Fibroblast of skin of left quadriceps (primary cell): ENCODE results near the gene MYO7A.
A peak's percentile ranks its signal among the peaks of the same experiment; 100 is the strongest.

ENCODE experiments used
- DNase-seq, 2 experiments: peaks; one replicate each; pipeline ENCODE4 v3.0.0-alpha.2; 2013; ENCODE audit warnings: low read depth in 2 of 2

Gene MYO7A

DNA sequence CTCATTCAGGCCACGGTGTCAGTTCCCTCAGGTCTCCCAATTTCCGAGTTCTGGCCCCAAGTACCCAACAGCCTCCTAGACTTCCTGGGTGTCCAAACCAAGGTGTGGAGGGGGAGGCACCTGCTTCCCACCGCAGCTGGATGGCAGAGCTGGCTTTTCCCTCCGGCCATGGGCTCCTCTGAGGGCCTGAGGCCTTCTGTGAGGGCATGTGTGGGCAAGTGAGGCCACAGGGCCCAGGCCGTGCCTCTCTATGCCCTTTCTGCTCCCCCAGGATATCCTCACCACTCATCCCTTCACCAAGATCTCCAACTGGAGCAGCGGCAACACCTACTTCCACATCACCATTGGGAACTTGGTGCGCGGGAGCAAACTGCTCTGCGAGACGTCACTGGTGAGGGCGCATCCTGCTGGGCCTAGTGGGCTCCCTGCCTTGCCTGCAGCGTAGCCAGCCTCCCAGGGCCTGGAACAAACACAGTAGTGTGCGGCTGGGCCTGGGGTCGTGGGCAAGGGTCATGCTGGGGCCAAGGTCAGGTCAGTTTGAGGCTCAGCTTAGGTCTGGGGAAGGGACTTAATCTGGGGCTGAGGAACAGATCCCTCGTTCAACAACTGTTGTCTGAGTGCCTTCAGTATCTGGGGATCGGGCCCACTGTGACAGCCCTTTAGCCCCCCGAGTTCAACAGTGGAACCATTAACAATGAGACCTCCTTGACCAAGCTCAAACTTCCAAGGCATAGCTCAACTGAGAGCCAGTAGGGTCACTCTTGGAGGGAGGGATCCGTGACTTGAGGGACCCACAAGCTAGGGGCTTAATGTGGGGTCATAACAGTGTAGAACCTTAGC lies 85.8 kb downstream of the MYO7A start:
- DNase-seq = no peak

DNA sequence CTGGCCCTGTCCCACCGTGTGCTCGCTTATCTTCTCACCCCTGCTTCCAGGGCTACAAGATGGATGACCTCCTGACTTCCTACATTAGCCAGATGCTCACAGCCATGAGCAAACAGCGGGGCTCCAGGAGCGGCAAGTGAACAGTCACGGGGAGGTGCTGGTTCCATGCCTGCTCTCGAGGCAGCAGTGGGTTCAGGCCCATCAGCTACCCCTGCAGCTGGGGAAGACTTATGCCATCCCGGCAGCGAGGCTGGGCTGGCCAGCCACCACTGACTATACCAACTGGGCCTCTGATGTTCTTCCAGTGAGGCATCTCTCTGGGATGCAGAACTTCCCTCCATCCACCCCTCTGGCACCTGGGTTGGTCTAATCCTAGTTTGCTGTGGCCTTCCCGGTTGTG lies 86.5 kb downstream of the MYO7A start:
- no peak for DNase-seq

DNA sequence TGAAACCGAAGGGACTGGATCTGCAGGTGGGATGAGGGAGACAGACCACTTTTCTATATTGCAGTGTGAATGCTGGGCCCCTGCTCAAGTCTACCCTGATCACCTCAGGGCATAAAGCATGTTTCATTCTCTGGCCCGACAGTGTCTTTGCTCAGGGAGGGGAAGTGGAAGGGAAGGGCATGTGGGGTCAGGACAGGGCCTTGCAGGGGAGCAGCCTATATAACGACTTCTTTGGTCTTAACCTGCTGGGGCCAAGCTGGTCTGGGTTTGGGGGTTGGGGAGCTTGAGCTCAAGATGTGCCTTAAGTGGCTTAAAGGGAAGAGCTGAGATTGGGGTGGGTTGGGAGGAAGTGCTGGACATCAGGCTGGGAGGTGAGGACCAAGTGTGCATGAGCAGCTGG lies 87.1 kb downstream of the MYO7A start:
- no peak for DNase-seq

DNA sequence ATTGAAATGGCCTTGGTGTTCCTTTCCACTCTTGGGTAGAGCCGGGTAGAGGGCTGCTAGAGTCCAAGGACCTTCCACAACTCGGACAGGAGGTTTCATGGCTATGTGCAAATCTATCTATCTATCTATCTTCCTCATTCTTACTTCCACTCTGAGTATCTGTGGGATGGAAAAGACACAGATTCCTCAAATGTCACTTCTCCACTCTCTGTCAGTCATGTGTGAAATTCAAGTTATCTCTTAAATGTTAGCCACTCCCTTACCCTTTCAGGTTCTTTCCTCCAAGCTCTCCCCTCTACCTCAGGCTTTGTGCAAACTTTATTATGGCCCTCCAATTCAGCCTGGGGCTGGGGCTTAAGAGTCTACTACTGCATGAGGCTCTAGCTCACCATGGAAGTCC lies 89.1 kb downstream of the MYO7A start:
- DNase-seq = no peak

DNA sequence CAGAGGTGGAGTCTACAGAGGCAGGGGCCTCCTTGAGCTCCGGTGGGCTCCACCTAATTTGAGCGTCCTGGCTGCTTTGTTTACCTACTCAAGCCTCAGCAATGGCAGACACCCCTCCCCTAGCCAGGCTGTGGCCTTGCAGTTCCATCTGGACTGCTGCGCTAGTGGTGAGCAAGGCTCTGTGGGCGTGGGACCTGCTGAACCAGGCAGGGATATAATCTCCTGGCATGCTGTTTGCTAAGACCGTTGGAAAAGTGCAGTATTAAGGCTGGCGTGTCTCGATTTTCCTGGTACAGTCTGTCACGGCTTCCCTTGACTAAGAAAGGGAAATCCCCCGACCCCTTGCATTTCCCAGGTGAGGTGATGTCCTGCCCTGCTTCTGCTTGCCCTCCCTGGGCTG lies 95.8 kb downstream of the MYO7A start:
- DNase-seq = no peak

DNA sequence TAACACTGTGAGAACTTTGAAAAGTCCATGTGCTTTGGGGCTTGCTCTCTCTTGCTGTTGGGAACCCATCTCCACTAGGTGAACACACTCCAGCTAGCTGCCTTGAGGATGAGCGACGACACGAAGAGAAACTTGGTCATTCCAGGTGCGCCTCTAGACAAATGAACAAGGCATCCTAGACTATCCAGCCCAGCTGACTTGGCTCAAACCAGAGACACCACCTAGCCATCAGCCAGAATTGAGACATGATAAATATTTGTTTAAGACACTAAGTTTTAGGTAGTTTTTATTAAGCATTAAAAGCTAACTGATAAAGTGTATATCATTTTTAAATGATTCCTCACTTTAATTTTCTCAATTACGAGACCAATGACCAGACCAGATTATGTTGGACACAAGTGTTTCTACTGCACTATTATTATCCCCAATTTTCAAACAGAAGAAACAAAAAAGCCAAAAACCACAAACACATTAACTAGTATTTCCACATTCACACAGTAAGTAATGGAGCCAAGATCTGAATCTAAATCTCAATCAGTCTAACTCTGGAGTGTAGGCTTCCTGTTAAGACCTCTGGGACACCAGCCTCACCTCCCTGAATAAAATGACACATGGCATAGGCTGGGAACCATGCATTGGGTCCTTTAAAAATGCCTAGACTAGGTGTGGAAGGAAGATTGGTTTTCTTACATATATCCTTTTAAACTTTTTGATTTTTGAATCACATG lies 103.0 kb downstream of the MYO7A start:
- no peak for DNase-seq

DNA sequence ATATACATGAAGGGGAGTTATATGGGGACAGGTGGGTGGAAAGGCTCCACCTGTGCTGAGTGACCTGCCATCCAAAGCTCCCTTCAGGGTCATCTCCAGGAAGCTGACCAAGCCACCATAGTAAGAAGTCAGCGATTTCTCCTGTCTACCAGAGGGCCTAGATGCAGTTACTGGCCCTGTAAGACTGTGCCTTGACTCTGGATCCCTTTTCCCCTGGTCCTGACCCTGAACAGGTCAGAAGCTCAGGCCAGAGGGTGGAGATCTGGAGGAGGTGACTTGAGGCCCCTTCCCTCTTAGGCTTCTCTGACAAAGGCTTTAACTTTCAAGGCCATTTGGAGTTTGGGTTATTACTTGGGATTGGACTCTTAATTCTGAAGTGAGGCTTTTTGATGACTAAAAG lies 103.8 kb downstream of the MYO7A start:
- DNase-seq = no peak

DNA sequence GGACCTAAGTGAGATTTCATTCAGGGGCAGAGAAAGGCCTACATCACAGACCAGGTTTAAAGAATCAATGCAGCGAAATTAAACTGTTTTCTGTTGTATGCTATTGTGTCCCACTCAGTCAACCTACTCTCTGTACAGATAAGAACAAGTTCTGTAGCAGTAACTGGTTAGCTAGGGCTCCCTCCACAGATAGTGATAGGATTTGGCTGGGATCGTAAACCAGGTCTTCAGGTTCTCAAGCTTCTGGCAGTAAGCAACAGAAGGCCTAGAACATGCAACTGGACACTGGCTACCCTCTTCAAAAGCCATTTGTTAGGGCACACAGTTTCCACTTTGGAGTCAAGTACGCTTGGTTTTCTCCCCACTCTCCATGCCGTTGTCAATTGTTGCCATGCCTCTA lies 104.2 kb downstream of the MYO7A start:
- no peak for DNase-seq

DNA sequence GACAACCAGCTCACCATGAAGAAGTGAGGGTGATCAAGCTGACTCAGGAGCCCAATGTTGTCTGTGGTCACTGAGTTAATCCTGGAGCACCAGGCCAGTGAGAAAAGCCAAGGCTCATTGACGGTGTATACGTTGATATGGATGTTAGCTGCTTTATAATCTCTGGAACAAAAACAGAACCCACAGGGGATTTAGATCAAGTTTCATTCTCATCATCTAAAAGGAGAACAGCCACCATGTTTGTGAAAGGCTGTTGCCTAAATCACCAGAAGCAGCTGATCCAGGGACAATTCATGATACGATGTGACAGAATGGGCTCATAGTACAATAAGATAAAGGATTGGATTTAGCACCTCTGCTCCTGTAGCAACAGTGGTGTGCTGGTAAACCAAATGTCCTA lies 105.0 kb downstream of the MYO7A start:
- DNase-seq = no peak

DNA sequence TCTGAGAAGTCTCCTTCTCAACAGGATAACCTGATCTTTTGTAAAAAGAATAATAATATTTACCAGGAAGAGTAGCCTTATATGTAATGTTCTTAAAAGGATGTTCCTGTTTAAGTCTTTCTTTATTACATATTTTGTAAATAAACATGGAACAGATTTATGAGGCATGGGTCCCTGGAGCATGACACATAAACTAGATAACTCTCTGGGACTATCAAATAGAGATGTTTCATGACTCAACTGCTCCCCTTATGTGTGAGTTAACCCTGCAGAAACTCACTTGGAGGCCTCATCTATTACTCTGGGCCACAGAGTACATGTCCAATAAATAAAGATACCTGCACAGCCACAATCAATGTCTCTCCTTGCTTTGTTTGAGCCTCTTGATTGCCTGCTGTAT lies 108.9 kb downstream of the MYO7A start:
- DNase-seq = no peak

DNA sequence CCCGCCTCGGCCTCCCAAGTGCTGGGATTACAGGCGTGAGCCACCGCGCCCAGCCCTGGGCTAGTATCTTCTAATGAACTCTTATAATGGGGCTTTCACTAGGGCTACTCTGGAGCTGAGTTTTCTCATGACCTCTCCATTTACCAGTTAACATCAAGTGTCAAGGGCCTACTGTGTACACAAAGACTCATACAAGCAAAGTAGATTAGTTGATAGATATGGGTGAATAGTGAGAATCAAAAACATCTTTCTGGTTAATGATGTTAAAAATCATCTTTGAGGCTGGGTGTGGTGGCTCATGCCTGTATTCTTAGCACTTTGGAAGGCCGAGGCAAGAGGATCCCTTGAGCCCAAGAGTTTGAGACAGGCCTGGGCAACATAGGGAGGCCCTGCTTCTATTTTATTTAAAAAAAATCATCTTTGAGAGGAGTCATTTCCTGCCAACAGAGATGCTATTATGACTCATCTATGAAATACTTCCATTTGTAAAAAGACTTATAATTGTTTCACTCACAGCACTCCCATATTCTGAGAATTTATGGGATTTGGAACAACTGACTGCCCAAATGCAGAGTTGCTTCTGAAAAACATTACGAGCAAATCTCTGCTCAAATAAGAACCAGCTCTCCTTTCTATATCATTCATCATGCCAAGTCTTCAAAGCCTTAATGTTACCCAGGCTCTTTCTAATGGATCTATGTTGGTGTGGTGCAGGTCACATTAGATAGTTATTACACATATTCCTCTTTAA lies 116.4 kb downstream of the MYO7A start:
- DNase-seq = peak; percentile 95

DNA sequence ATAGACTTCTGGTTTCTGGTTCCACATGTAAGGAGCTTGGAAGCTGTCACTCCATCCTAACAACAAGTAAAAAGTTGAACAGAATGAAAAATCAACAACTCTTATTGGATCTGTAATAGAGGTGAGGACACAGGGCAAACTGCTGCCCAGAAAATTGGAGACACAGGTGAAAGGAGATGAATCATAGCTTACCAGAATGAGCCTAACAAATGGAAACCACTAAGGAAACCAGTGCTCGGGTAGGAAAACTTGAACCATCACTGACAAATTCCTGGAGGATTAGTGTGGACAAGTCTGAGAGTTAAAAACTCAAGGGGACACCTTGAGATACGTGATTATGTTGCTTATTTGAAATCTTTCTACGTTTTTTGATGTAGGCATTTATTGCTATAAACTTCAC lies 121.4 kb downstream of the MYO7A start:
- DNase-seq = no peak

DNA sequence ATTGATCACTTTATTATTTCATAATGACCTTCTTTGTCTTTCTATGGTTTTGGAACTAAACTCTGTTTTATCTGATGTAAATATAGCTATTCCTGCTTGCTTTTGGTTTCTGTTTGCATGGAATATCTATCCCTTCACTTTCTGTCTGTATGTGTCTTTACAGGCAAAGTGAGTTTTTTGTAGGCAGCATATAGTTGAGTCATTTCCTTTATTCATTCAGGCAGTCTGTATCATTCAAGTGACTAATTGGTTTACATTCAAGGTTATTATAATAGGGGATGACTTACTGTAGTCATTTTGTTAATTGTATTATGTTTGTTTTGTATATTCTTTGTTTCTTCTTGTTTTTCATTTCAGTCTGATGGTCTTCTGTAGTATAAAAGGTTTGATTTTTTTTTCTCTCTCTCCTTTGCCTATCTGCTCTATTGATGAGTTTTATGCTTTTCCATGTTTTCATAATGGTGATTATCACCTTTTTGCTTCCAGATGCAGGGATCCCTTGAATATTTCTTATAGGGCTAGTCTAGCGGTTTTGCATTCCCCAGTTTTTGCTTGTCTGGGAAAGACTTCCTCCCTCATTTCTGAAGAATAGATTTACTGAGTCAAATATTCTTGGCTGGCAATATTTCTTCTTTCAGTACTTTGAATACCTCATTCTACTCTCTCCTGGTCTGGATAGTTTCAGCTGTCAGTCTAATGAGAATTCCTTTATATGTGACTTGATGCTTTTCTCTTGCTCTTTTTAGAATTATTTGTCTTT lies 123.0 kb downstream of the MYO7A start:
- no peak for DNase-seq

DNA sequence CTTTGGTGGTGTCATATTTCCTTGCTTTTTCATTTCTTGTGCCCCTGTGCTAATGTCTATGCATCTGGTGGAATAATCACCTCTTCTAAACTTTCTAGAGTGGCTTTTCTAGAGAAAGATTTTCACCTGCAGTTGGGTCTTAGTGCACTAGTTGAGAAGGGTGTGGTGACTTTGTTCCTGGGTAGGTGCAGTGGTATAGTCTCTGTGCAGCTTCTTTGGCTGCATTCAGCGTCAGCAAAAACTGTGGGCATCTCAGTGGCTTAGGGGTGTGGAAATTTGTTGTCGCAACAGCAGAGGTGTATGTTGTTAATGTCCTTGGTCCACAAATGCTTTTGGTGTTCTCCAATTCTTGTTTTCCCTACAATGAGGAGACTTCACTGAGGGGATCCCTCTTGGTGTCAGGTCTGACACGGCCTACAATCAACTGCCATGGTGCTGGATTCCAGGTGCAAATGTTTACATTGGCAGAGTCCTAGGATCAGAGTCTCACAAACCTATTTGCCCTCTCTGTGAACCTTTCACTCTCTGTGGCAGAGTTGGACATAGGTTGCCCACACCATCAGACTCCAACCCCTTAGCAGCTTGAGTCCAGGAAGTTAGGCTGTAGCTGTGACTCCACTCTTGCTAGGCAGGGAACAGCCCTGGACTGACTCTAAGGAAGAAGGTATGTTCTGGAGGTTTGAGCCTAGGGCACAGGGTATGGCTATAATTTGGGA lies 124.7 kb downstream of the MYO7A start:
- DNase-seq = no peak

DNA sequence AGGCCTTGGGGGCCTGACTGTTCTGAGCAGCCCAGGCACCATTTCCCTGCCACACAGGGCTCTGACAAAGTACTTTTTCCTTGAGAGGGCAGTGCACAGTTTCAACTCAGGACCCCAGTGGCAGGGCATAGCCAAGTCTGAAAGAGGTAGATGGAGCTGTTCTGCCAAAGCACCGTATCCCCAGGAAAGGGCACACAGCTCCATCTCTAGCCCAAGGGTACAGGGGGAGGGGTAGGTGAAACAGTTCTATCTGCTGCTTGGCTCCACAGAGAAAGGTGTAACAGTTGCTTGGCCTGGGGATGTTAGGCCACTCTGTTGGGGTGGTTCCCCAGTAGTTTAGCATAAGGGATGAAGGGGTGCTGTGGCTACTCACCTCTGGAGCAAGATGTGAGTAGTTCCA lies 125.6 kb downstream of the MYO7A start:
- DNase-seq = no peak

DNA sequence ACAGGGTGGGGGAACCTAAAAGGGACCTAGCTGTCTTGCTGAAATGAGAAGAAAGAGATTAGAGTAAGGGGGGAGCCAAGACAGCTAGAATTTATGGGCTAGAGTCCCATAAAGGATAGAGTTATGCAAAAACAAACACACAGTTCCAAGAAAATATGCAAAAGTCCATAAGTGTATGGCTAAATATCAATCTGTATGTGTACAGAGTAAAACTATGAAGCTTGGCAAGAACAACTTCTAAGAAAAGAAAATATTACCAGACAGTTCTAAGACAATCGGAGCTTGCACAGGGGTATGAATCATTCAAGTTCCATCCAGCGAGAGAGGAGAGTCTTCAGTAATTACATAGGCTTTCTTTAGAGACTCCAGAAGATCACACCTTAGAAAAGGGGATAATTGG lies 131.6 kb downstream of the MYO7A start:
- no peak for DNase-seq

DNA sequence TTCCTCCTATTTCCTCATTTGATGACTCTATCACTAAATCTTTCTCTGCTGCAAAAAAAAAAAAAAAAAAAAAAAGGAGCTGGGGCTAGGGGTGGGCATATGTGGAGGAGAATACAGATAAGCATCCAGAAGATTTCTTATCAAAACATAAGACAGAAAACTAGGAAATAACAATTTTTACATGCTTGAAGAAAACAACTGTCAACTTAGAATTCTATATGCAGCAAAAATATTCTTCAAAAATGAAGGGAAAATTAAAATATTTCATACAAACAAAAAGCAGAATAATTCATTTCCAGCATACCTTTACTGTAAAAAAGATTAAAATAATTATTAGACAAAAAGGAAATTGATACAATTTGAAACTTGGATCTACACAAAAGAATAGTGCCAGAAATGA lies 134.8 kb downstream of the MYO7A start:
- DNase-seq = no peak
